Bone marrow (tissue), 2 donors: ENCODE measurements around the gene TXN2.

Source experiments
- DNase-seq, 2 donors: peaks; one replicate each; lab custom pipeline; 2025; lab: John Stamatoyannopoulos, UW

The TXN2 gene, protein sequence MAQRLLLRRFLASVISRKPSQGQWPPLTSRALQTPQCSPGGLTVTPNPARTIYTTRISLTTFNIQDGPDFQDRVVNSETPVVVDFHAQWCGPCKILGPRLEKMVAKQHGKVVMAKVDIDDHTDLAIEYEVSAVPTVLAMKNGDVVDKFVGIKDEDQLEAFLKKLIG

DNA sequence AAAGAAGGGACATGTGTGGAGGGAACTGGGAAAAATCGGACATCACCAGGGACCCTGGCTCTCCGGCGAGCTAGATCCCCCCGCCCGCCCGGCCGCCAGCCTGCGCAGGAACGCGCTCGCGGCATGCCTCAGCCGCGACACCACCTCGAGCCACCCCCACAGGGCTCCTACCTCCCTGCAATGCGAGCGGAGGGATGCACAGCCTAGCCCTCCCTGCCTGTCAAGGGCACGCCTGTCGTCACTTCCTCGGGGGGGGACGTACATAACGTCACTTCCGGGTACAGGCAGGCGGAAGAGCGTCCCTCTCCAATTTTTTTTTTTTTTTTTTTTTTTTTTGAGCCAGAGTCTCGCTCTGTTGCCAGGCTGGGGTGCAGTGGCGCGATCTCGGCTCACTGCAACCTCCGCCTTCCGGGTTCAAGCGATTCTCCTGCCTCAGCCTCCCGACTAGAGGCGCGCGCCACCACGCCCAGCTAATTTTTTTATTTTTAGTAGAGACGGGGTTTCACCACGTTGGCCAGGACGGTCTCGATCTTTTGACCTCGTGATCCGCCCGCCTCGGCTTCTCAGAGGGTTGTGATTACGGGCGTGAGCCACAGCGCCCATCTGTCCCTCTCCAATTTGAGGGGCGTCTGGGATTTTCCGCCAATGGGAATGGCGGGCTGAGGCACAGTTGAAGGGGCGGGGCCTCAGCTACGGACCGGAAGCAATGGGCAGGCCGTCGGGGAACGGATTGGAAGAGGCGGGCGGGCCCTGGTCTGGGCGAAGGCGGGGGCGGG lies at the start of gene TXN2:
Gene TXN2, minus strand, starts transcription at position 248 of the 776 bp plus-strand sequence. CDS start 803 bp downstream, outside the sequence.
- DNase-seq, result peak; percentile 89 to 90

DNA sequence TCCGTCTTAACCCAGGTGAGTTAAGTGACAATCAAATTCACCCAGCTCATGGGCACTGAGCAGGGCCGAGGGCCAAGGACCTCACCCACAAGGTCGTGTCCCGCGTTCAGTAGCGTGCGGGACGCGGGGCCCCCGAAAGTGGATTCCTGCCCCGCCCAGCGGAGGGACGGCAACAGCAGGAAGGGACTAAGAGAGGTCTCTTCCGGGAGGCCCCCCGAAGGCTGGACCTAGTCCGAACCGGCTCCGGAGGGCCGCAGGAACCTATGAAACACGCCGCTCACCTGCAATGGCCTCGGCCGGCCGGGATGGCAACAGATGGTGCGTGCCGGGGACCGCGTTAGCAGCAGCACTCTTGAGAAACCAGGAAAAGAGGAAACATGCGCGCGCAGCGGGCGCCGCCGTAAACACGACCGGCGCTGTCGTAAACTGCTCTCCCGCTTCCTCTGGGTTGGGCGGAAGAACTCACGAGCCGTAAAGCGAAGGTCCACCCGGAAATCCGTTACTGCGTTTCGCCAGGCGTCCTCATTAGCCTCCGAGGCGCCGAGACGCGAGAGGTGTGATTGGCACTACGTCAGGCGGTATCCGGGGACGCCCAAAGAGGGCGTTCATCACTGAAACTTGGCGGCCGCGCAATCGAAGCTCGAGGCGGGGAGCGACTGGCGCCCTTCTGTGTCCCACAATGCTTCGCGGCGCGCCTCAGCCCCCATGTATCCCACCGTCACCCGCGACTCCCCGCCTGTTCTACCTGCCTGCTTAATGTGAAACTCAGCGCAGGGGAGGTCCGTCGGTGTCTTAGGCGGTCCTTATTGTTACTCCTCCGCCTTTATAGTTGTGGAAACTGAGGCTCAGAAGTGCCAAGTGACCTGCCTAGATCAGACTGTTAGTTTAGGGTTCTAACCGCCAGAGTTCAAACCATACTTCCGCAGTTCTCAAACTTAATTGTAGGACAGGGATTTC lies 47.6 kb upstream of the TXN2 start, which contains the start of gene EIF3D:
Gene EIF3D, minus strand, starts transcription at position 372 of the 957 bp plus-strand sequence. CDS start 3,045 bp downstream, outside the sequence.
- DNase-seq, result peak; percentile 94 to 100

DNA sequence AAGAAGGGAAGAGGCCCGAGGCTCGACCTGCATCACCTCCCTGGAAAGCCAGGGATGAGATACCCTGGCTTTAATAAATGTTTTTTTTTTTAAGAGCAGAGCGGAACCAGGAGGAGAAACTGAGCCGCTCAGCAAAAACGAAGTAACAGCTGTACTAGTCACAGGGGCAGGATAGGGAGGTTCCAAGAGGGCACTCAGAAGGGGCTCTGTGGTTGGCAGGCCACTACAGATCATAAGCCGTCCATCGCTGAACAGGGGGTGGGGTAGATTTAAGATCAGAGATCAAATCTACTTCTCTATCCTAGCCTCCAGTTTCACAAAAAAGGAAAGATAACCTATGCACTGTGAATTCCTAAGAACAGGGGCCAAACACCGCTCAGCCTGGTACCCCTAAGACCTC lies 46.9 kb upstream of the TXN2 start:
- DNase-seq, result no peak

DNA sequence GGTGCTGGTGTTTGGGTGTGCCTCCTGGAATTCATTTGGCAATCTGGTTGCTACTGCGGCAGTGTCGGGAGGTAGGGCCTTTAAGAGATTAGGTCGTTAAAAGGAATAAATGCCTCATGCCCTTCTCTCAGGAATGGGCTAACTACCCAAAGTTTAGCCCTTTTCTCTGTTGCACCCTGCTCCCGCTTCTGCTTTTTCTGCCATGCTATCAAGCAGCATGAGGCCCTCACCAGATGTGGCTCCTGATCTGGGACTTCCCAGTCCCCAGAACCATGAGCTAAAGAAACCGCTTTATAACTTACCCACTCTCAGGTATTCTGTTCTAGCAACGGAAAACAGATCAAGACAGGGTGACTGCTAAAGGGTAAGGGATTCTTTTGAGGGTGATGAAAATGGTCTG lies 41.2 kb upstream of the TXN2 start:
- no peak for DNase-seq

DNA sequence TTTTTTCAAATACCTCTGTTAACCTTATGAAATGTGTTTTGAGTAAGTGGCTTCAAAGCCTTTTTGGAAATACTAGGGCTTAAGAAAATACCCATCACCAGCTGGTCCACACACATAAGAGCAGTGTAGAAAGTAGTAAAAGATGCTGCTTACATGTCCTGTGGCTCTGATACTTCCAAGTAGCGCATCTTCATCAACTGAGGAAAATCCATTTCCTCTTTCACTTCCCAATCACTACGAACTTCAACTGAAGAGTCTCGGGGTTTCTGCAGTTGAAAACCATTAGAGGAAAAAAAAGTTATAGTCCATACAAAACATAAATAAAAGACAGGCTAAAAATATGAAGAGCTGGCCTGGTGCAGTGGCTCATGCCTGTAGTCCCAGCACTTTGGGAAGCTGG lies 39.0 kb upstream of the TXN2 start:
- DNase-seq, result no peak

DNA sequence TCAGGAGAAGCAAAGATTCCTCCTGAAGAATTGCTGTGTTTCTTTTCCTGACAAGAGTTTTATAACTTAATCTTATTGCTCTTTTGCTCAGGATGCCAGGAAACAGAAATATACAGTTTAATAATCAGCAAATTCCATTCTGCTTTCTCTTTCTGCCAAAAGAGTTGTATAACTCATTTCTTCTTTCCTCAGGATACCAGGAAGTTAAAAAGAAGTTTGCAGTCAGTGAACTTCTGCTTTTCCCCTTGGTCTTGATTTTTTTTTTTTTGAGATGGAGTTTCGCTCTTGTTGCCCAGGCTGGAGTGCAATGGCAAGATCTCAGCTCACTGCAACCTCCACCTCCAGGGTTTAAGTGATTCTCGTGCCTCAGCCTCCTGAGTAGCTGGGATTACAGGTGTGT lies 38.5 kb upstream of the TXN2 start:
- peak in 1 of 2 donors; percentile 43 for DNase-seq

DNA sequence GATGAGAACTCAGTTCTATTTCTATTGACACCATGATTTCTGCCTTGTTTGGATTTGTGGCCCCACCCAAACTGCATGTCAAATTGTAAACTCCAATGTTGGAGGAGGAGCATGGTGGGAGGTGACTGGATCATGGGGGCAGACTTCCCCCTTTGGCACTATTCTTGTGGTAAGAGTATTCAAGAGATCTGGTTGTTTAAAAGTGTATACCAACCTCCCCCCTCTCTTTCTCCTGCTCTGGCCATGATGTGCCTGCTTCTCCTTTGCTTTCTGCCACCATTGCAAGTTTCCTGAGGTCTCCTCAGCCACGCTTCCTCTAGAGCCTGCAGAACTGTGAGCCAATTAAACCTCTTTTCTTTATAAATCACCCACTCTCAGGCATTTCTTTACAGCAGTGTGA lies 33.3 kb upstream of the TXN2 start:
- no peak for DNase-seq

DNA sequence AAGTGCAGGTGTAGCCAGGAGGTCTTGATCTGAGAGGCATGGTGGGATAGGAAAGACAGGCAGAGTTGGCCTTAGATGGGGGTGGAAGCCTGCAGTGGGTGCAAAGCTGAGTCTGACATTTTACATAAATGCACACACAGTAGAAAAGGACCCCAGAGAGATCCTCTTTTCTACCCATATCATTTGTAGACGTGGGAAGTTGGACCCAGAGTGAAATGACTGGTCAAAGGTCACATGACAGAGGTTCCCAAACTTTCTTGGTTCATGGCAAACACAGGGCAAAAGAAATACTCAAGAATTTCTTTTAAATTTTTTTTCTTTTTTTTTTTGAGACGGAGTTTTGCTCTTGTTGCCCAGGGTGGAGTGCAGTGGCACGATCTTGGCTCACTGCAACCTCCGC lies 31.6 kb upstream of the TXN2 start:
- no peak for DNase-seq

DNA sequence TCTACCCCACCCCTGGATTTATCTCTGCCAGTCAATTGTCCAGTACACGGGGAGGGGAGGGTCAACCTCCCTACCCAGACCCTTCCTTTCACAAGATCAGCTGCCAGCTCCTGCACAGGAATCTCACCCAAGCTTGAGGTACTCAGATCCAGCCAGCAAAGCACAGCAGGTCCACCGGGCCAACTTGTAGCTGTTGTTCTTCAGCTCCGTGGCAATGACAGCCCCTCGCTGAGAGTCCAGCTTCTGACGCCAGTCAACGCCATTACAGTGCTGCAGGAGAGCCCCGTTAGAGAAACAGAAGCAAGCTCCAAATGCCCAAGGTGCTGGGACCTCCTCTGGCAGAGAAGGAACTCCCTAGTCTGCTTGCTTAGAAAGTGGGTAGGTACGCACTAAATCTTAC lies 30.9 kb upstream of the TXN2 start:
- no peak for DNase-seq

DNA sequence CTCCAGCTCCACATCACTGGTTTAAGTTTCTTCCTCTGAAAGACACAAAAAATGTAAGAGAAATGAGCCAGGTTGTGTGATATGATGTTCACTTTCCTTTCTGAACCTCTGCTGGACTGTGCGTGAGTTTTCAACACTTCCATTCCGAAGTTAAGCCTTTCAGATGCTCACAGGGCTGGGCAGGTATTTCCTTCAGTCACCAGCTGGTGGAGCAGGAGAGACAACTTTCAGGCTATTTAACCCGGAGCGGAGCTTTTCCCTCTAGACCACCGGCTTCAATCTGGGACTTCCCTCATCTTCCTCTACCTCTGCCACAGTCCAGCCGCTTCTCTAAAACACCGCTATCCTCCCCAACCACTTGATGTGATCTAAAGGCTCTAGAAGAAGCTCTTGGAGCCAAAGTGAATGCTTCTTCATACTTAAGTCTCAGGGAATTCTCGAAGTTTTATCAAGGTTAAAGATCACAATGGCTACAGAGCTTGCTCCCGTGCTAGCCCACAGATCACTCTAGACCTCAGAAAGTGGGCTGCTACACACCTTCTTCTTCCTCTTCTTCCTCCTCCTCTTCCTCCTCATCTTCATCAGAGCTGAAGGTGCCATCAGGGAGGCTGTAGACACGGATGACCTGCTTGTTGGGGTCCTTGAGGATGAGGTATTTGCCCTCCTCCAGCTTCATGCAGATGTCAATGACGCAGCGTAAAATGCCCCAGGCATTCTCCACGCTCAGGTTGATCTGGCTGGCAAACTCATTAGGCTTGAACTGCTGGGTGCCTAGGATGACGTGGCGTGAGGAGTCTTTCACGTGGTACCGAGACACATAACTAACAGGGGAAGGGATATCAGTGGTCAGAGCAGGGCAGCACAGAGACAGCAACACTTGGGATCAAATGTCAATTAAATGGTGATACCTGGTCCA lies 29.8 kb upstream of the TXN2 start:
- peak; percentile 1 to 2 for DNase-seq

DNA sequence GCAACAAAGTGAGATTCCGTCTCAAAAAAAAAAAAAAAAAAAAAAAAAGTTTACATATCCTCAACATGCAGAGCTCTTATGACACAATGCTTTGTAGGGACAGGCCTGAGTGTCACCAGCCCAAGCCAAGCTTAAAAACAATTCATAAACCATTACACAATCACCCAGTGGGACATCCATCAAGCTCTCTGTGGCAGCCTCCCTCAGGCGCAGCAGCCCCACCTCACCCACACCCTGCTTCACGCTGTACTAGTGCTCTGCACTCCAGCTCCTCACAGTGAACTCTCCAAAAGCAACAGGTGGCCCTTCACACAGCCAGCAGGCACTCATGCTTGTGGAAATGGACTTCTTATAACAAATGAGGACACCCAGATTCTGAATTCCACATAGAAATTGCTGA lies 28.9 kb upstream of the TXN2 start:
- DNase-seq, result no peak

DNA sequence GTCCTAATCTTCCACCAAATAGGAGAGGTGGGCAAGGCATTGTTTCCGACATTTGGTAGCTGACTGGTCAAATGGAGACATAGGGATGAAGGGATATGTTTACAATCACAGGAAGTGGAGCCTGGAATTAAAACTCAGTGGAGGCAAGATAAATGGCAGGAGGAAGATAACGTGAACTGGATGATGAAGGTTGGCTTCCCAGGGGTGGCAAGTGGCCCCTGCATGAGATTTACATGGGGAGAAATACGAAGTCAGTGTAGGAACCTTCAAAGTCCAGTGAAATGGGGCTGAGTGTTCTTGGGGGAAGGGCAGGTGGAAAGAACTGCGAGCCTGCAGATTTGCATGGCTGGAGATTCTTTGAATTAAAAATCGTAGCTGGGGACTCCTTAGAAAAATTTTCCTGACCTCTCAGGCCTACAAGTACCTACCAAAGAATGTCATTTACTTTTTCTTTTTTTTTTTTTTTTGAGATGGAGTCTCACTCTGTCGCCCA lies 26.1 kb upstream of the TXN2 start:
- no peak for DNase-seq

DNA sequence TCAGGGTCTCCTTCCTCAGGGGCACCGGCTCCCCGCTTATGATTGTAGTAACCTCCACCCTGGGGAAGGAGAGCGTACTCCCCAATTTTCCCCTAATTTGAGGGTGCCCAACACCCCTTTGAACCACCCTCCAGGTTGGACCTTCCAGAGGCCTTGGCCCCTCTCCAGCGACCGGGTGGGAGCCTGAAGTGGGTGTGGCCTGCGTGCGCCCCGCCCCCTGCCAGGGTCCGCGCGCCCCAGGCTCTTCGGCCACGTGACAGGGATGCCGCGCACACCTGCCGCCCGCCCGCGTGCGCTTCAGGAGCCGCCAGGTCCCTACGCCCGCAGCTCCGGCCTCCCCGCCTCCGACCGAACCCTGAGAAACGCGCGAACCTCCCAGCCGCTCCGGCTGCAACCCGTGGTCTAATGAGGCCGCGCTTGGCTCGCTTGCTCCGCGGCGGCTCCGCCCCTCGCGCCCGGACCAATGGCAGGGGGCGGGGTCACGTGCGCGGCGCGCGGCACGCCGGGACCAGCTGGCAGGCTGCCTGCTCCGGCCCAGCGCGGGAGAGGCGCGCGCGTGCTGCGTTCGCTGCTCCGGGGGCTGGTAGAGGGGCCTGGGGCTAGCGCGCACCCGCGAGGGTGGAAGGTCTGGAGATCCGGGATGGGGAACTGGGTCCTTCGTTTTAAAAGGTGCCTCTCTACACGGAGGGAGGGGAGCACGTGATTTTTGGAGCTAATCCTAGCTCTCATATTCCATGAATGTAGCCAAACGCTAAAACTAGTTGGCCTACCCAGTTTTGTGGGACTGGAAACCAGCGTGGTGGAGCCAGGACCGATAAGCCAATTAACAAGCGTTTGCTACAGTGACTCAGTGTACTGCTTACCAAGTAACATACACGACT lies 25.4 kb upstream of the TXN2 start, which contains the start of gene FOXRED2:
Gene FOXRED2, minus strand, starts transcription at position 404 of the 881 bp plus-strand sequence. CDS start 618 bp downstream, outside the sequence.
- DNase-seq, result peak; percentile 46 to 48

DNA sequence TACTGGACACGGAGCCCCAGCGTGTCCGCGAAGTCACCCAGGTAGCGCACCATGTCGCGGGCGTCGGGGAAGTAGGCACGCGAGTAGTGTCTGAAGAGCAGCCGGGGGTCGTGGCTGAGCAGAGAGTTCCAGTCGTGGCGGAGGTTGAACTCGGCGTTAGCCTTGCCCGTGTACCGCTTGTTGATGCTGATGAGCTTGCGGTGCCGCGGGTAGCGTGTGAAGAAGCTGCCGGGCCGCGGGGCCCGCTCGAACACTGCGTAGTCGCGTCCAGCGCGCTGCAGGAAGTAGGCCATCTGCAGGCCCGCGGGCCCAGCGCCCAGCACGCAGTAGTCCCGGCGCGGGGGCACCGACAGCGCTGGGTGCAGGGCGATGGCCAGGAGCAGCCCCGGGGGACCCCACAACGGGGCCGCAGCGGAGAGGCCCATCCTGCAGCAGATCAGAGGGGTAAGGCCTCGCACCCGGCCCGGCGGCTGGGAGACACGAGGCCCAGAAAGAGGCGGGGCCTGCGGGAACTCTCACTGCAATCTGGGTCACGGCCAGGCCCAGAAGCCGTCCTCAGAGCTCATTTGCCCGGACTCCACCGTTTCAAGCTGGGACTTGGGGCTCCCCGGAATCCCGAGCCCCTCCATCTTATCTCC lies 24.7 kb upstream of the TXN2 start:
- no peak for DNase-seq

DNA sequence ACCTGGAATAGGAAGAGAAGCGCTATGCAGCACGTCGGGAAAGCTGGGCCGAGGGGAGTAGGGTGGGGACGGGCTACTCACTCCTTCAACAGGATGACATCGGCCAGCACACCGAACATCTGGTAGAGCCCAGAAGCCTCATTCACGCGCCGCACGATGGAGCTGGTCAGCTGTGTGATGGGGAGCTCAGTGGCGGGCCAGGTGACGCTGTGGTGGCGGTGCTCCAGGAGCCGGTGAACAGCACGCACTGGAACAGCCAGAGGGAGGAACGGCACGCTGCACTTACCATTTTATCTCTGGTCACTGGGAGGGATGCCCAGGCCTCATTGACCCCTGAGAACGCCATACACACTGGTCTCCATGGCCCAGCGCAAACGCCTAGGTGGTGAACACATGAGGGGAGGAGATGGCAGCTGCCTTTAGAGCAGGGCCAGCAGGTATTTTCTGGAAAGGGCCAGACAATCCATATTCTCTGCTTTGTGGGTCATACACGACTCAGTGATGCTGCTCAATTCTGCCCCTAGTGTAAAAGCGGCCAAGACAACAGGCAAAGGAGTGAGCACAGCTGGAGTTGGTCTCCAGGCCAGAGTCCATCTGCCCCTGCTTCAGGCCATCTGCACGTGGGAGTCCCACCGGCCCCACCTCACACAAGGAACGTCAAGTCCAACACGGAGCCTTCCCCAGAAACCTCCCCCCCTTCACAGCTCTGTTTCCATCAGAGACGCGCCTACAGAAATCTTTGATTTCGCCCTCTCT lies 16.6 kb upstream of the TXN2 start:
- DNase-seq, result no peak

DNA sequence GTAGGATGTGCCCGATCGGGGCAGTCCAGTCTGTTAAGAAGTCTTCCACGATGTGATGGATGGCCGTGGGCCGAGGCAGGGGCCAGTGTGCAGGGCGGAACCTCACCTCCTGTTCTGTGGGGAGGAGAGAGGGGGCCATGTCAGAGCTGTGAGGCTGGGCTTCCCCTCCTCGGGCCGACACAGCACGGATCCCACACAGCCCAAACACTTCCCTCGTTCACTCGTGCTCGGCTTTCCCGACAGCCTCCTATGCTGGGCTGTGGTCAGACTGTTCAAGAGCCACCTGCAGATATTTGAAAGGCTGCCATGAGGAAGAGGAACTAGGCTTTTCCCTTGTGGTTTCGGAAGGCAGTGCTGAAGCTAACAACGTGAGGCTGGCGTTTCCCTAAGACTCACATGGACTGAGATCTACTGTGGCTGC lies 12.3 kb upstream of the TXN2 start:
- peak; percentile 18 to 76 for DNase-seq

DNA sequence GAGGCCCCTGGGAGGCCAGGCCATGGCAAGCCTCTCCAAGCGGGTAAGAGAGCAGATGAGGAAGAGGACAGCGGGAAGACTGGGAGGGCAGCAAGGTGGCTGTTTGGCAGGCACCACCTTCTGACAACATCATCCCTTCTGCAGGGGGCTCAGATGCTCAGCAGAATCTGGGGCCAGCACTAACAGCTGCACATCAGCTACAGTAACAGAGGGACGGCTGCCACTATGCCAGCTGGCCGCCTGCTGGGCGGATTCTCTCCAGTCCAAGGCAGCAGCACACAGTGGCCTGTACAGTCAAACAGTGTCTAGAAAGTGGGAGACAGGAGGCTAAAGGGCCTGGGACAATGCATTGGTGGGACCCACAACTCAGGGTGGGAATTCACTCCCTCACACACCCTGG lies 10.7 kb upstream of the TXN2 start:
- DNase-seq, result no peak

DNA sequence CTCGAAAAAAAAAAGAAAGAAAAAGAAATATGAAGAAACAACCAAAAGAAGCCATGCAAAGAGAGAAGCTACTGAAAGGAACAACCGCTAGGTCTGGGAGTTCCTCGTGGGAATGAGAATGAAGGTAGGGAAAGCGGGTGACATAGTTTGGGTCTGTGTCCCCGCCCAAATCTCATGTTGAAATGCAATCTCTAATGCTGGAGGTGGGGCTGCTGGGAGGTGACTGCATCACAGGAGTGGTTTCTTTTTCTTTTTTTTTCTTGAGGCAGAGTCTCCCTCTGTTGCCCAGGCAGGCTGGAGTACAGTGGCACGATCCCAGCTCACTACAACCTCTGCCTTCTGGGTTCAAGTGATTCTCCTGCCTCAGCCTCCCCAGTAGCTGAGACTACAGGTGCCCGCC lies 9.7 kb upstream of the TXN2 start:
- DNase-seq, result no peak
